Natural killer cell (primary cell): ENCODE results near the gene PRSS33. TPM values are rescaled to one million over a fixed set of nuclear protein-coding genes. Genes with fewer than 3 reads are reported as not detected.

ENCODE experiments used
- ATAC-seq, 3 donors: fragments of 150-1000 bp in 2 of 3; fragments of 200-7000 bp in 1 of 3; cut with Tn5 transposase; 1 replicate in 1 of 3; 2 replicates in 2 of 3; pipeline ENCODE4 v1.10.0; 2021; ENCODE audit warnings: mild to moderate bottlenecking in 2 of 3, moderate library complexity in 2 of 3
- DNase-seq, 2 donors: peaks; one replicate each; pipeline versions ENCODE4 v3.0.0 to v3.0.0-alpha.2; 2013 to 2021; ENCODE audit warnings: mixed read lengths in 1 of 2
- H3K27ac ChIP-seq: one replicate; pipeline ENCODE4 v1.5.1; 2013; ENCODE audit warnings: mild to moderate bottlenecking, low read length
- H3K27me3 ChIP-seq: one replicate; pipeline ENCODE4 v1.6.1; 2013; ENCODE audit warnings: low read length; ENCODE audit not compliant: control insufficient read depth, insufficient read depth
- H3K36me3 ChIP-seq: one replicate; pipeline ENCODE4 v1.6.1; 2013; ENCODE audit warnings: low read length; ENCODE audit not compliant: control insufficient read depth, insufficient read depth
- H3K4me1 ChIP-seq: one replicate; pipeline ENCODE4 v1.6.1; 2013; ENCODE audit warnings: low read length; ENCODE audit not compliant: control insufficient read depth, insufficient read depth
- H3K4me3 ChIP-seq: one replicate; pipeline ENCODE4 v1.5.1; 2013; ENCODE audit warnings: low read length
- H3K9me3 ChIP-seq: one replicate; pipeline ENCODE4 v1.6.1; 2013; ENCODE audit warnings: low read length; ENCODE audit not compliant: control insufficient read depth, insufficient read depth
- H3K27ac Mint-ChIP-seq, 2 donors: one replicate each; pipeline ENCODE4 v1.8.0; 2022; ENCODE audit warnings: mild to moderate bottlenecking in 2 of 2, mixed read lengths in 2 of 2, moderate library complexity in 1 of 2
- H3K27me3 Mint-ChIP-seq, 2 donors: one replicate each; pipeline ENCODE4 v1.8.0; 2022; ENCODE audit warnings: low read depth in 2 of 2, mixed read lengths in 2 of 2
- H3K36me3 Mint-ChIP-seq: one replicate; pipeline ENCODE4 v1.8.0; 2022; ENCODE audit warnings: mixed read lengths
- H3K4me1 Mint-ChIP-seq, 2 donors: one replicate each; pipeline ENCODE4 v1.8.0; 2022; ENCODE audit warnings: mixed read lengths in 2 of 2
- H3K4me3 Mint-ChIP-seq: one replicate; pipeline ENCODE4 v1.8.0; 2022; ENCODE audit warnings: mild to moderate bottlenecking, moderate library complexity, mixed read lengths
- H3K9me3 Mint-ChIP-seq, 2 donors: one replicate each; pipeline ENCODE4 v1.8.0; 2022; ENCODE audit warnings: mixed read lengths in 2 of 2
- WGBS: methylation state at CpG from one replicate; pipeline ENCODE4 v1.1.7; 2013; ENCODE audit warnings: missing lambda C conversion rate; ENCODE audit not compliant: insufficient coverage; 5-methylcytosine and 5-hydroxymethylcytosine counted together
- intact Hi-C: fragments of 100-400 bp; cut with micrococcal nuclease; formaldehyde crosslinking; loops from one replicate; pipeline ENCODE4 v1.14.2; 2022
- total RNA-seq, 4 donors: library from RNA; stranded (reverse); fragments of 120-200 nt in 1 of 4; gene quantifications; one replicate each; pipeline versions ENCODE4 v1.2.3 to v1.2.4, GENCODE V29; 2013 to 2022
- TF ChIP-seq, protein P1 (sequence below): fragments of 200-600 bp; IDR thresholded peaks from one replicate; pipeline ENCODE4 v1.8.0; 2022; ENCODE audit warnings: antibody characterized with exemption

PRSS33 gene
- total RNA-seq, 3 donors from 2014 or later (not counting 1 experiment from before 2014, with no cell fraction given): 0.20 to 0.63 (median 0.54) TPM

- H3K27ac ChIP-seq: no peak overlapping the region
- intact Hi-C loops: no loop called here
- 95% methylated on average over 12 of the region's 12 CpGs for WGBS
- H3K4me1 ChIP-seq: no peaks in the 10 kb centered on the region
- H3K27me3 Mint-ChIP-seq: peaks cover 0 to 2% of the 10 kb centered on the region in 2 donors
- TF ChIP-seq, protein P1, sequence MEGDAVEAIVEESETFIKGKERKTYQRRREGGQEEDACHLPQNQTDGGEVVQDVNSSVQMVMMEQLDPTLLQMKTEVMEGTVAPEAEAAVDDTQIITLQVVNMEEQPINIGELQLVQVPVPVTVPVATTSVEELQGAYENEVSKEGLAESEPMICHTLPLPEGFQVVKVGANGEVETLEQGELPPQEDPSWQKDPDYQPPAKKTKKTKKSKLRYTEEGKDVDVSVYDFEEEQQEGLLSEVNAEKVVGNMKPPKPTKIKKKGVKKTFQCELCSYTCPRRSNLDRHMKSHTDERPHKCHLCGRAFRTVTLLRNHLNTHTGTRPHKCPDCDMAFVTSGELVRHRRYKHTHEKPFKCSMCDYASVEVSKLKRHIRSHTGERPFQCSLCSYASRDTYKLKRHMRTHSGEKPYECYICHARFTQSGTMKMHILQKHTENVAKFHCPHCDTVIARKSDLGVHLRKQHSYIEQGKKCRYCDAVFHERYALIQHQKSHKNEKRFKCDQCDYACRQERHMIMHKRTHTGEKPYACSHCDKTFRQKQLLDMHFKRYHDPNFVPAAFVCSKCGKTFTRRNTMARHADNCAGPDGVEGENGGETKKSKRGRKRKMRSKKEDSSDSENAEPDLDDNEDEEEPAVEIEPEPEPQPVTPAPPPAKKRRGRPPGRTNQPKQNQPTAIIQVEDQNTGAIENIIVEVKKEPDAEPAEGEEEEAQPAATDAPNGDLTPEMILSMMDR: no peak
- H3K4me1 Mint-ChIP-seq: no peaks in the 10 kb centered on the region
- no peaks in the 10 kb centered on the region for H3K36me3 Mint-ChIP-seq
- no peak overlapping the region for H3K4me3 ChIP-seq
- H3K36me3 ChIP-seq: no peaks in the 10 kb centered on the region
- no peaks in the 10 kb centered on the region for H3K9me3 ChIP-seq
- no peak overlapping the region for H3K27ac Mint-ChIP-seq
- no peaks in the 10 kb centered on the region for H3K9me3 Mint-ChIP-seq
- ATAC-seq (no peak), DNase-seq (no peak)
- no peak overlapping the region for H3K4me3 Mint-ChIP-seq
- H3K27me3 ChIP-seq: no peaks in the 10 kb centered on the region
These were observed 44.9 kb downstream of the PRSS33 start for GRCh38 chr16:2742323-2743006.

DNA sequence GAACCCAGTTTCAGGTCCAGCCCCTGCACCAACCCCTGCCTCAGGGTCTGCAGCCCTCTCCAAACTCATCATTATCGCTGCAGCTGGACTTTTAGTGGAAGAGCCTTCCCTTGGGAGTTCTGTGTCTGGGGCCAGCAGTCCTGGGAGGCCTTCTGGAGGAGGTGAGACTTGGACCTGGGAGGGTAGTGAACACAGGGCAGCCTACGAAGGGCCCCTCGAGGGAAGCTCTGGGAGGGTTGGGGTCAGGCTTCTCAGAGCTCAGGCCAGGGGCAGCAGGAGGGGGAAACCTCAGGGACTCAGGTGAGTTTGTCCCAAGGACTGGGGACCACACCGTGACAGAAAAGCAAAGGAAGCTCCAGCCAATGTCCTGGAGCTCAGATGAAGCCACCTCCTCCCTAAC, 46.2 kb downstream of the PRSS33 start:
- Histone ChIP-seq H3K36me3 (no peaks in the 10 kb centered on the region), H3K27me3 (no peaks in the 10 kb centered on the region), H3K9me3 (no peaks in the 10 kb centered on the region), H3K4me1 (no peaks in the 10 kb centered on the region), H3K4me3 (no peak overlapping the region), H3K27ac (no peak overlapping the region)
- Mint-ChIP-seq H3K4me3 (no peak overlapping the region), H3K4me1 (no peaks in the 10 kb centered on the region), H3K36me3 (no peaks in the 10 kb centered on the region), H3K9me3 (no peaks in the 10 kb centered on the region), H3K27ac (no peak overlapping the region), H3K27me3 (peaks cover 0 to 2% of the 10 kb centered on the region in 2 donors)
- 86% methylated on average over 4 of the region's 4 CpGs for WGBS
- TF ChIP-seq, protein P1: no peak
- no peak for DNase-seq
- ATAC-seq: no peak
- intact Hi-C loops: no loop called here

- Histone ChIP-seq H3K4me3 (no peak overlapping the region), H3K4me1 (no peaks in the 10 kb centered on the region), H3K36me3 (no peaks in the 10 kb centered on the region), H3K9me3 (no peaks in the 10 kb centered on the region), H3K27me3 (no peaks in the 10 kb centered on the region), H3K27ac (no peak overlapping the region)
- H3K36me3 Mint-ChIP-seq: no peaks in the 10 kb centered on the region
- H3K9me3 Mint-ChIP-seq: no peaks in the 10 kb centered on the region
- H3K4me1 Mint-ChIP-seq: no peaks in the 10 kb centered on the region
- TF ChIP-seq, protein P1: no peak
- H3K27ac Mint-ChIP-seq: no peak overlapping the region
- no peak overlapping the region for H3K4me3 Mint-ChIP-seq
- no peak for DNase-seq
- ATAC-seq: no peak
- intact Hi-C loops: no loop called here
- WGBS: 90% methylated on average over 6 of the region's 6 CpGs
- H3K27me3 Mint-ChIP-seq: peaks cover 0 to 1% of the 10 kb centered on the region in 2 donors
These were observed 46.9 kb downstream of the PRSS33 start for GRCh38 chr16:2740476-2740875.
